ENCODE results near the gene GPR161. TPM values are rescaled to one million over a fixed set of nuclear protein-coding genes. Genes with fewer than 3 reads are reported as not detected.
"Not testable (repeated sequence)": the region's sequence is repeated elsewhere in the genome, so short reads cannot be mapped to it uniquely, and the experiment has no call there.

The GPR161 gene
- total RNA-seq, 6 experiments from 2014 or later: 9.3 to 14.5 (median 13.2) TPM

- Mint-ChIP-seq H3K27me3 (ENCODE audit: insufficient read depth) (no peaks in the 10 kb centered on the region), H3K9me3 (no peaks in the 10 kb centered on the region), H3K4me3 (no peak overlapping the region), H3K4me1 (ENCODE audit: low read depth) (peaks cover 24% of the 10 kb centered on the region), H3K36me3 (ENCODE audit: low read depth) (peaks cover 9% of the 10 kb centered on the region; the same call in 1 of the 2 replicates), H3K27ac (no peak overlapping the region)
- no peak for TF ChIP-seq CTCF (IDR thresholded peaks at IDR 0.05)
- DNase-seq: peak; percentile 14
Observed at GRCh38 chr1:168057921-168058320, 78.8 kb downstream of the GPR161 start.

- TF ChIP-seq CTCF (IDR thresholded peaks at IDR 0.05): no peak
- peaks cover 24% of the 10 kb centered on the region for H3K4me1 Mint-ChIP-seq (ENCODE audit: low read depth)
- no peaks in the 10 kb centered on the region for H3K27me3 Mint-ChIP-seq (ENCODE audit: insufficient read depth)
- no peak overlapping the region for H3K27ac Mint-ChIP-seq
- peaks cover 9% of the 10 kb centered on the region; the same call in 1 of the 2 replicates for H3K36me3 Mint-ChIP-seq (ENCODE audit: low read depth)
- H3K4me3 Mint-ChIP-seq: no peak overlapping the region
- H3K9me3 Mint-ChIP-seq: no peaks in the 10 kb centered on the region
- no peak for DNase-seq
Observed at GRCh38 chr1:168057355-168057754, 79.4 kb downstream of the GPR161 start.

GRCh38 chr1:168056152-168056551 lies 80.6 kb downstream of the GPR161 start:
- H3K27me3 Mint-ChIP-seq (ENCODE audit: insufficient read depth); H3K9me3 Mint-ChIP-seq; H3K4me3 Mint-ChIP-seq; H3K36me3 Mint-ChIP-seq (ENCODE audit: low read depth); H3K27ac Mint-ChIP-seq; DNase-seq: not testable (repeated sequence)
- H3K4me1 Mint-ChIP-seq (ENCODE audit: low read depth): peaks cover 24% of the 10 kb centered on the region

GRCh38 chr1:168054117-168054516 lies 82.6 kb downstream of the GPR161 start:
- no peak for TF ChIP-seq CTCF (IDR thresholded peaks at IDR 0.05)
- Mint-ChIP-seq H3K27ac (no peak overlapping the region), H3K4me1 (ENCODE audit: low read depth) (peaks cover 9% of the 10 kb centered on the region), H3K9me3 (no peaks in the 10 kb centered on the region), H3K27me3 (ENCODE audit: insufficient read depth) (no peaks in the 10 kb centered on the region), H3K4me3 (no peak overlapping the region), H3K36me3 (ENCODE audit: low read depth) (no peaks in the 10 kb centered on the region)
- no peak for DNase-seq

GRCh38 chr1:168053681-168054080 lies 83.0 kb downstream of the GPR161 start:
- H3K4me3 Mint-ChIP-seq: no peak overlapping the region
- TF ChIP-seq CTCF (IDR thresholded peaks at IDR 0.05): no peak

GRCh38 chr1:168050880-168051279 lies 85.8 kb downstream of the GPR161 start:
- H3K36me3 Mint-ChIP-seq (ENCODE audit: low read depth): no peaks in the 10 kb centered on the region
- no peak for TF ChIP-seq CTCF (IDR thresholded peaks at IDR 0.05)
- H3K27me3 Mint-ChIP-seq (ENCODE audit: insufficient read depth): no peaks in the 10 kb centered on the region
- H3K4me3 Mint-ChIP-seq: no peak overlapping the region
- no peaks in the 10 kb centered on the region for H3K4me1 Mint-ChIP-seq (ENCODE audit: low read depth)
- H3K27ac Mint-ChIP-seq: no peak overlapping the region
- H3K9me3 Mint-ChIP-seq: no peaks in the 10 kb centered on the region
- DNase-seq: no peak

More at GRCh38 chr1:168053681-168054080, 83.0 kb downstream of the GPR161 start:
- Mint-ChIP-seq H3K36me3 (ENCODE audit: low read depth) (no peaks in the 10 kb centered on the region), H3K4me1 (ENCODE audit: low read depth) (peaks cover 9% of the 10 kb centered on the region), H3K9me3 (no peaks in the 10 kb centered on the region), H3K27me3 (ENCODE audit: insufficient read depth) (no peaks in the 10 kb centered on the region), H3K27ac (no peak overlapping the region)
- no peak for DNase-seq

Measured in HFFc6 (cell line).